Measurements from ENCODE around the gene ADORA2B.

GRCh38 chr17:16001226-16001897 is 56.4 kb downstream of the ADORA2B start:
- TF ChIP-seq CTCF (IDR thresholded peaks at IDR 0.05; ENCODE audit: poor library complexity) (no peak), EZH2 (IDR thresholded peaks at IDR 0.05; ENCODE audit: borderline replicate concordance) (no peak)

Measured in hepatocyte (in vitro differentiated cells).